GM13977 (cell line): ENCODE measurements around the gene MGAT5.
"Not testable (repeated sequence)": the region's sequence is repeated elsewhere in the genome, so short reads cannot be mapped to it uniquely, and the experiment has no call there.

Experiments
- DNase-seq: peaks from one replicate; pipeline ENCODE4 v3.0.0; 2012; ENCODE audit warnings: low spot score
- CTCF ChIP-seq: IDR thresholded peaks from 2 replicates; pipeline ENCODE4 v1.5.1; 2012; ENCODE audit warnings: mild to moderate bottlenecking, control low read depth; ENCODE audit not compliant: insufficient read depth; ENCODE audit errors: extremely low read depth, missing control alignments
- in situ Hi-C: fragments of 300-500 bp; cut with MboI; formaldehyde crosslinking; loops from one replicate; pipeline ENCODE4 v1.12.0; 2022; ENCODE audit warnings: low sequenced_read_pairs, low pct_unique_long_range_greater_than_20kb, mixed read lengths, inconsistent platforms; ENCODE audit not compliant: unreplicated experiment

The MGAT5 gene

GRCh38 chr2:134465228-134466105 is 211.6 kb downstream of the MGAT5 start:
- in situ Hi-C loops, result no loop called here

GRCh38 chr2:134466141-134466540 is 212.3 kb downstream of the MGAT5 start:
- TF ChIP-seq CTCF, result peak; percentile 51
- peak; percentile 40 for DNase-seq
- in situ Hi-C loops, result no loop called here

More at GRCh38 chr2:134465228-134466105, 211.6 kb downstream of the MGAT5 start:
- TF ChIP-seq CTCF, result no peak
- no peak for DNase-seq

GRCh38 chr2:134468164-134468563 is 214.3 kb downstream of the MGAT5 start:
- in situ Hi-C loops, result no loop called here

GRCh38 chr2:134468776-134469175 is 214.9 kb downstream of the MGAT5 start:
- DNase-seq, result no peak
- no peak for TF ChIP-seq CTCF
- in situ Hi-C loops, result no loop called here

More at GRCh38 chr2:134468164-134468563, 214.3 kb downstream of the MGAT5 start:
- no peak for DNase-seq
- no peak for TF ChIP-seq CTCF

GRCh38 chr2:134469516-134470115 is 215.7 kb downstream of the MGAT5 start:
- TF ChIP-seq CTCF, result no peak
- in situ Hi-C loops, result loop anchor here (10.0 kb wide), 1 partner anchor 425 kb away; no protein-coding TSS in a partner anchor
- DNase-seq, result no peak

GRCh38 chr2:134470561-134471168 is 216.8 kb downstream of the MGAT5 start:
- DNase-seq, result no peak
- in situ Hi-C loops, result loop anchor here (10.0 kb wide), 1 partner anchor 424 kb away; no protein-coding TSS in a partner anchor
- no peak for TF ChIP-seq CTCF

- in situ Hi-C loops, result loop anchor here (10.0 kb wide), 1 partner anchor 418 kb away; no protein-coding TSS in a partner anchor
Measured at GRCh38 chr2:134476982-134477381, 223.1 kb downstream of the MGAT5 start.

More at GRCh38 chr2:134476982-134477381, 223.1 kb downstream of the MGAT5 start:
- not testable (repeated sequence) for DNase-seq
